Measurements from ENCODE around the gene ANXA2R. TPM values are rescaled to one million over a fixed set of nuclear protein-coding genes. Genes with fewer than 3 reads are reported as not detected.

The ANXA2R gene
- total RNA-seq, 1 experiment from 2014 or later = 3.6 TPM

DNA sequence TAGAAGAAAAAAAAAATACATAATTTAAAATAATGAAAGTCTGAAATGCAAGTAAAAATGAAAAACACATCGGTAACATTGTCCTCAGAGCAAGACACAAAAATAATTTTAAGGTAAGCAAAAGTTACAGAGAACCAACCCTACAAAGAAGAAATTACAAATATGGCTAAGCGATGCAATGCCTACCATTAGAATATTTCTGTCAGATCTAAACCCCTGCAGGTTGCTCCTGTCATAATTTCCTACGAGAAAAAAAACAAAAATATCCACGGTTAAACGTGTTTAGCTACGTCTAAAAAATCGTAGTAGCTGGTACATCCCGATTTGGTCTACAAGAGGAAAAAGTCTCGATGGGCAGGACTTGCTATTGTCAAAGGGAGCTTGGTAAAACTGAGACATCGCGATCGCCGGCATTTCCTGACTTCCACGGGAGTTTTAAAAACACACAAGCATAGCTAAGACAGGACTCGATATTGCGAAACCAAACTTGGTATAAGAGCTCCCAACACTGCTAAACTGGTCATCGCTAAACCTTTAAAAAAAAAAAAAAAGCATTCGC, 1.1 kb upstream of the ANXA2R start:
- TSS peak; percentile 26 for BruUV-seq (replicated peaks)
- peak overlapping the region; percentile 76 for H3K4me3 ChIP-seq
- no peaks in the 10 kb centered on the region for H4K20me1 ChIP-seq (ENCODE audit: insufficient read depth)
- TF ChIP-seq EZH2 (IDR thresholded peaks at IDR 0.05; ENCODE audit: low read depth) (no peak), CTCF (conservative IDR thresholded peaks at IDR 0.05) (no peak)
- H3K4me2 ChIP-seq = peak overlapping the region; percentile 79
- H3K36me3 ChIP-seq (ENCODE audit: low read depth) = no peaks in the 10 kb centered on the region
- H3K27ac ChIP-seq = peak overlapping the region; percentile 60
- H3F3A ChIP-seq (ENCODE audit: insufficient read depth, low read depth) = peaks cover 39% of the 10 kb centered on the region
- no peaks in the 10 kb centered on the region for H3K9me2 ChIP-seq (ENCODE audit: insufficient read depth)
- H3K4me1 ChIP-seq (replicated peaks; ENCODE audit: insufficient read depth) = no peaks in the 10 kb centered on the region; the same call in 1 of the 2 replicates
- no peaks in the 10 kb centered on the region for H3K9me3 ChIP-seq (ENCODE audit: insufficient read depth, low read depth)
- intact Hi-C loops (cut with micrococcal nuclease; ENCODE audit: unreplicated experiment) = loop anchor here (1.0 to 10.0 kb wide), 6 partner anchors 21 to 1116 kb away; partner anchors contain the start of gene FBXO4
- peaks cover 12% of the 10 kb centered on the region; the same call in 1 of the 2 replicates for H3K79me2 ChIP-seq (ENCODE audit: low read depth)
- POLR2A ChIA-PET (ENCODE audit: unreplicated experiment) = interaction anchor here (0.6 to 1.7 kb wide), 8 partner anchors 21 to 479 kb away, joined by 3 to 15 read pairs (median 3); no protein-coding TSS in a partner anchor
- peak overlapping the region; percentile 96 for H2AFZ ChIP-seq
- H3K27me3 ChIP-seq (ENCODE audit: insufficient read depth, low read depth) = no peaks in the 10 kb centered on the region
- CTCF ChIA-PET = interaction anchor here (0.6 to 3.2 kb wide), 14 partner anchors 21 to 152 kb away, joined by 3 to 46 read pairs (median 5); no protein-coding TSS in a partner anchor
- DNase-seq = no peak

DNA sequence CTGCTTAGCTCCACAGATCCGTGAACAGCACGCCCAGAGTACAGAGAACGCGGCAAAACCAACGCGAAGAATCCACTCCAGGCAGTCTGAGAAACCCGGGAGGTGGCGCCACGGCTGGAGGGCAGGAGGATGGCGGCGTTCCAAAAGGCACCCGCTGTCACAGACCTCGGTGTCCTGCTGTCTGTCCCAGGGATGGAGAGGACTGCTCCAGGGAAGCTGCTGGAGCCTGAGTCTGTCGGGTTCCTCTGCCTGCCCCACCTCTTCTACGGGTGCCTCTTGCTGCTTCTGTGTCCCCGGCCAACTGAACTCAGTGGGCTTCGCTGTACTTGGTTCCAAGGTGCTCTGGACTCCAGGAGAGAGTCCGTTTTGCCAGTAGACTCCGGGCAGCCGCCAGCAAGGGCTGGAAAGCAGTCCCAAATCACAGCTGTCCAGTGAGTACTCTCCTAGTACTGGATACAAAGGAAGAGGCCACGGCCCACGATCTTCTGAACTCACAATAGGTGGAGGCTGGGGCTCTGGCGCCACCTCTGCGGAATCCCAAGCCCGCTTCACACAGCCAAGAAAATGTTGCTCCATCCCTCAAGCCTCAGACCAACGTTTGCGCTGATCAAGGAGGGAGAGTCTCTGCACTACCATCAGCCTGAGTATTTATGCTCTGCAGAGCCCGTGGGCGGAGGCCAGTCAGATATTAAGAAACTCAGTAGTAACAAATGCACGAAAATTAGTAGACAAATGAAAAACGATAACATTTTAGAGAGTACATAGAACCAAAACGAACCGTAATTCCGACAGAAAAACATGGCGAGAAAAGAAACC, 440 bp downstream of the ANXA2R start:
- TF ChIP-seq EZH2 (IDR thresholded peaks at IDR 0.05; ENCODE audit: low read depth) (no peak), CTCF (conservative IDR thresholded peaks at IDR 0.05) (no peak)
- H3K27ac ChIP-seq = no peak overlapping the region

GRCh38 chr5:43039152-43039470, 1.0 kb downstream of the ANXA2R start:
- Histone ChIP-seq H3K79me2 (ENCODE audit: low read depth) (peaks cover 12% of the 10 kb centered on the region; the same call in 1 of the 2 replicates), H3K9me3 (ENCODE audit: insufficient read depth, low read depth) (no peaks in the 10 kb centered on the region), H4K20me1 (ENCODE audit: insufficient read depth) (no peaks in the 10 kb centered on the region), H3K27me3 (ENCODE audit: insufficient read depth, low read depth) (no peaks in the 10 kb centered on the region), H3K9me2 (ENCODE audit: insufficient read depth) (no peaks in the 10 kb centered on the region), H3K4me2 (peak overlapping the region; percentile 79), H2AFZ (peak overlapping the region; percentile 96), H3K27ac (no peak overlapping the region), H3K36me3 (ENCODE audit: low read depth) (0 out of 2 replicates have a peak, but pooled peaks cover 5% of the 10 kb centered on the region), H3K4me1 (replicated peaks; ENCODE audit: insufficient read depth) (peaks cover 14% of the 10 kb centered on the region), H3K4me3 (peak overlapping the region; percentile 76; the same call in 1 of the 2 replicates), H3F3A (ENCODE audit: insufficient read depth, low read depth) (peaks cover 45% of the 10 kb centered on the region)
- no TSS peak for BruUV-seq (replicated peaks)
- intact Hi-C loops (cut with micrococcal nuclease; ENCODE audit: unreplicated experiment) = loop anchor here (2.0 kb wide), 1 partner anchor 38 kb away; no protein-coding TSS in a partner anchor
- POLR2A ChIA-PET (ENCODE audit: unreplicated experiment) = interaction anchor here (0.9 kb wide), 1 partner anchor 32 kb away, joined by 5 read pairs; no protein-coding TSS in a partner anchor
- CTCF ChIA-PET = interaction anchor here (0.5 to 1.3 kb wide), 4 partner anchors 32 to 130 kb away, joined by 3 to 7 read pairs (median 4); no protein-coding TSS in a partner anchor
- TF ChIP-seq EZH2 (IDR thresholded peaks at IDR 0.05; ENCODE audit: low read depth) (no peak), CTCF (conservative IDR thresholded peaks at IDR 0.05) (no peak)
- DNase-seq = no peak

More for the DNA sequence above, 440 bp downstream of the ANXA2R start:
- no peaks in the 10 kb centered on the region for H3K9me3 ChIP-seq (ENCODE audit: insufficient read depth, low read depth)
- no TSS peak for BruUV-seq (replicated peaks)
- no peaks in the 10 kb centered on the region for H3K9me2 ChIP-seq (ENCODE audit: insufficient read depth)
- ChIA-PET CTCF (interaction anchor here (0.5 to 1.3 kb wide), 4 partner anchors 32 to 131 kb away, joined by 3 to 7 read pairs (median 4); no protein-coding TSS in a partner anchor), POLR2A (ENCODE audit: unreplicated experiment) (interaction anchor here (0.6 kb wide), 1 partner anchor 89 kb away, joined by 5 read pairs; no protein-coding TSS in a partner anchor)
- intact Hi-C loops (cut with micrococcal nuclease; ENCODE audit: unreplicated experiment) = loop anchor here (1.0 to 10.0 kb wide), 5 partner anchors 31 to 1115 kb away; partner anchors contain the start of gene FBXO4
- H3K4me2 ChIP-seq = peak overlapping the region; percentile 79
- no peaks in the 10 kb centered on the region for H3K27me3 ChIP-seq (ENCODE audit: insufficient read depth, low read depth)
- no peaks in the 10 kb centered on the region for H4K20me1 ChIP-seq (ENCODE audit: insufficient read depth)
- H3F3A ChIP-seq (ENCODE audit: insufficient read depth, low read depth) = peaks cover 45% of the 10 kb centered on the region
- peak overlapping the region; percentile 76 for H3K4me3 ChIP-seq
- DNase-seq = peak; percentile 51 to 66
- H3K36me3 ChIP-seq (ENCODE audit: low read depth) = 0 out of 2 replicates have a peak, but pooled peaks cover 5% of the 10 kb centered on the region
- H3K4me1 ChIP-seq (replicated peaks; ENCODE audit: insufficient read depth) = peaks cover 10% of the 10 kb centered on the region
- peak overlapping the region; percentile 96 for H2AFZ ChIP-seq
- H3K79me2 ChIP-seq (ENCODE audit: low read depth) = peaks cover 12% of the 10 kb centered on the region; the same call in 1 of the 2 replicates

All from PC-9 (cell line).